HUES6 (cell line): ENCODE data around the gene CNEP1R1.

ENCODE experiments used
- H3K27ac ChIP-seq: 2 replicates; pipeline ENCODE4 v1.7.0; 2013; ENCODE audit warnings: low read depth, mild to moderate bottlenecking, low read length, inconsistent platforms
- H3K27me3 ChIP-seq: 2 replicates; pipeline ENCODE4 v1.6.1; 2013; ENCODE audit warnings: low read length; ENCODE audit not compliant: control insufficient read depth, insufficient read depth
- H3K36me3 ChIP-seq: 2 replicates; pipeline ENCODE4 v1.6.1; 2013; ENCODE audit warnings: low read length; ENCODE audit not compliant: control insufficient read depth, insufficient read depth
- H3K4me1 ChIP-seq: 2 replicates; pipeline ENCODE4 v1.6.1; 2013; ENCODE audit warnings: low read length; ENCODE audit not compliant: control insufficient read depth, insufficient read depth
- H3K4me3 ChIP-seq: 2 replicates; pipeline ENCODE4 v1.5.1; 2013; ENCODE audit warnings: low read depth, low read length
- H3K9ac ChIP-seq: one replicate; pipeline ENCODE4 v1.6.1; 2013; ENCODE audit warnings: mild to moderate bottlenecking, low read length
- H3K9me3 ChIP-seq: 2 replicates; pipeline ENCODE4 v1.6.1; 2013; ENCODE audit warnings: low read depth, low read length; ENCODE audit not compliant: control insufficient read depth, insufficient read depth

The CNEP1R1 gene

GRCh38 chr16:50061326-50061725 lies 36.3 kb downstream of the CNEP1R1 start:
- Histone ChIP-seq H3K27ac (no peak overlapping the region), H3K27me3 (no peaks in the 10 kb centered on the region; the same call in 1 of the 2 replicates), H3K4me3 (no peak overlapping the region), H3K9me3 (peaks cover 1% of the 10 kb centered on the region; the same call in 1 of the 2 replicates), H3K9ac (no peak overlapping the region), H3K36me3 (no peaks in the 10 kb centered on the region), H3K4me1 (no peaks in the 10 kb centered on the region)

- peaks cover 19% of the 10 kb centered on the region for H3K36me3 ChIP-seq
- peaks cover 11% of the 10 kb centered on the region for H3K4me1 ChIP-seq
- no peak overlapping the region for H3K9ac ChIP-seq
- peak overlapping the region; percentile 99 for H3K4me3 ChIP-seq
- H3K9me3 ChIP-seq, result no peaks in the 10 kb centered on the region
- H3K27me3 ChIP-seq, result no peaks in the 10 kb centered on the region
- H3K27ac ChIP-seq, result no peak overlapping the region
Observed at GRCh38 chr16:50065241-50065623, 40.2 kb downstream of the CNEP1R1 start.

GRCh38 chr16:50065624-50066481 lies 40.8 kb downstream of the CNEP1R1 start, which contains the start of gene HEATR3:
TSS of gene HEATR3 (plus strand) at chr16:50065970. CDS start at chr16:50066132, 162 bp downstream.
- peaks cover 11% of the 10 kb centered on the region for H3K4me1 ChIP-seq
- peak within 1 kb of the TSS; percentile 87; the same call in 1 of the 2 replicates for H3K27ac ChIP-seq
- peak within 1 kb of the TSS; percentile 99 for H3K4me3 ChIP-seq
- peaks cover 25% of the 10 kb centered on the region for H3K36me3 ChIP-seq
- H3K27me3 ChIP-seq, result no peaks in the 10 kb centered on the region
- no peaks in the 10 kb centered on the region for H3K9me3 ChIP-seq
- peak within 1 kb of the TSS; percentile 98 for H3K9ac ChIP-seq

- no peak overlapping the region for H3K27ac ChIP-seq
- H3K9me3 ChIP-seq, result no peaks in the 10 kb centered on the region
- no peaks in the 10 kb centered on the region for H3K27me3 ChIP-seq
- peak overlapping the region; percentile 99 for H3K4me3 ChIP-seq
- peaks cover 11% of the 10 kb centered on the region for H3K4me1 ChIP-seq
- H3K9ac ChIP-seq, result peak overlapping the region; percentile 98
- H3K36me3 ChIP-seq, result peaks cover 33% of the 10 kb centered on the region
Observed at GRCh38 chr16:50066482-50067289, 41.7 kb downstream of the CNEP1R1 start.

GRCh38 chr16:50067290-50067853 lies 42.3 kb downstream of the CNEP1R1 start:
- Histone ChIP-seq H3K4me3 (peak overlapping the region; percentile 37), H3K27me3 (no peaks in the 10 kb centered on the region), H3K4me1 (peaks cover 11% of the 10 kb centered on the region), H3K27ac (no peak overlapping the region), H3K9ac (peak overlapping the region; percentile 9), H3K36me3 (peaks cover 34% of the 10 kb centered on the region), H3K9me3 (no peaks in the 10 kb centered on the region)

- Histone ChIP-seq H3K27me3 (no peaks in the 10 kb centered on the region), H3K36me3 (peaks cover 40% of the 10 kb centered on the region), H3K9ac (no peak overlapping the region)
Observed at GRCh38 chr16:50068550-50068949, 43.5 kb downstream of the CNEP1R1 start.

GRCh38 chr16:50069060-50069459 lies 44.0 kb downstream of the CNEP1R1 start:
- peaks cover 11% of the 10 kb centered on the region for H3K4me1 ChIP-seq
- peaks cover 40% of the 10 kb centered on the region for H3K36me3 ChIP-seq
- H3K4me3 ChIP-seq, result no peak overlapping the region
- no peak overlapping the region for H3K27ac ChIP-seq
- H3K9ac ChIP-seq, result no peak overlapping the region
- no peaks in the 10 kb centered on the region for H3K9me3 ChIP-seq
- H3K27me3 ChIP-seq, result no peaks in the 10 kb centered on the region

More at GRCh38 chr16:50068550-50068949, 43.5 kb downstream of the CNEP1R1 start:
- Histone ChIP-seq H3K27ac (no peak overlapping the region), H3K9me3 (no peaks in the 10 kb centered on the region), H3K4me3 (no peak overlapping the region), H3K4me1 (peaks cover 11% of the 10 kb centered on the region)

- no peak overlapping the region for H3K9ac ChIP-seq
- H3K27ac ChIP-seq, result no peak overlapping the region
- H3K4me1 ChIP-seq, result peaks cover 11% of the 10 kb centered on the region
- H3K9me3 ChIP-seq, result no peaks in the 10 kb centered on the region
- no peak overlapping the region for H3K4me3 ChIP-seq
- no peaks in the 10 kb centered on the region for H3K27me3 ChIP-seq
- peaks cover 49% of the 10 kb centered on the region for H3K36me3 ChIP-seq
Observed at GRCh38 chr16:50071075-50071671, 46.1 kb downstream of the CNEP1R1 start.

GRCh38 chr16:50072730-50073129 lies 47.7 kb downstream of the CNEP1R1 start:
- H3K9ac ChIP-seq, result no peak overlapping the region
- H3K27me3 ChIP-seq, result no peaks in the 10 kb centered on the region
- peaks cover 56% of the 10 kb centered on the region for H3K36me3 ChIP-seq
- no peak overlapping the region for H3K27ac ChIP-seq
- no peaks in the 10 kb centered on the region for H3K9me3 ChIP-seq
- H3K4me3 ChIP-seq, result no peak overlapping the region
- peaks cover 4% of the 10 kb centered on the region; the same call in 1 of the 2 replicates for H3K4me1 ChIP-seq

GRCh38 chr16:50079397-50080140 lies 54.5 kb downstream of the CNEP1R1 start:
- H3K36me3 ChIP-seq, result peaks cover 65% of the 10 kb centered on the region
- H3K4me1 ChIP-seq, result no peaks in the 10 kb centered on the region
- no peak overlapping the region for H3K4me3 ChIP-seq
- H3K27me3 ChIP-seq, result no peaks in the 10 kb centered on the region
- no peaks in the 10 kb centered on the region for H3K9me3 ChIP-seq
- no peak overlapping the region for H3K27ac ChIP-seq
- no peak overlapping the region for H3K9ac ChIP-seq
